GM12878 (cell line): Measurements from ENCODE around the gene RAB23. TPM values are rescaled to one million over a fixed set of nuclear protein-coding genes. Genes with fewer than 3 reads are reported as not detected.

Source experiments
- ATAC-seq: fragments of 200-7000 bp; cut with Tn5 transposase; 3 replicates; pipeline ENCODE4 v1.9.1; 2020; ENCODE audit warnings: mild to moderate bottlenecking, moderate library complexity
- BruUV-seq: library from RNA; stranded (reverse); fragments of 400-500 nt; replicated peaks from 2 replicates; lab custom pipeline; 2021; lab: Mats Ljungman, UMichigan
- CTCF ChIA-PET: fragments of 300-600 bp; sonication (Branson Sonifier 250); formaldehyde crosslinking; extraction: SDS; loops from one replicate; lab custom pipeline; 2021; ENCODE audit warnings: inconsistent platforms; lab: Yijun Ruan, JAX
- POLR2A ChIA-PET: fragments of 350-600 bp; formaldehyde crosslinking; extraction: SDS; loops from one replicate; lab custom pipeline; 2021; ENCODE audit warnings: inconsistent platforms; lab: Charles Lee
- RAD21 ChIA-PET: fragments of 300-600 bp; sonication (Branson Sonifier 250); formaldehyde crosslinking; loops from one replicate; lab custom pipeline; 2023; ENCODE audit warnings: antibody characterized with exemption; ENCODE audit not compliant: unreplicated experiment; lab: Charles Lee
- SMC1A ChIA-PET: fragments of 300-600 bp; sonication (Branson Sonifier 250); formaldehyde crosslinking; loops from one replicate; lab custom pipeline; 2023; ENCODE audit not compliant: unreplicated experiment, uncharacterized antibody; lab: Charles Lee
- DNase-seq: peaks from one replicate; pipeline ENCODE4 v3.0.0-alpha.2; 2011; ENCODE audit warnings: low read depth, low spot score
- FAIRE-seq: peaks from 3 replicates; lab custom pipeline; 2011; peaks lifted over from hg19 to GRCh38; lab: Jason Lieb, UNC
- H2AFZ ChIP-seq: 2 replicates; pipeline ENCODE4 v1.6.0; 2011; ENCODE audit warnings: low read depth, low read length, control low read depth; ENCODE audit not compliant: control insufficient read depth
- H3K27ac ChIP-seq: 2 replicates; pipeline ENCODE4 v1.5.1; 2011; ENCODE audit warnings: control low read depth; ENCODE audit not compliant: control insufficient read depth, insufficient read depth
- H3K27me3 ChIP-seq, 2 experiments: replicated peaks in 1 of 2; 2 replicates each; pipeline versions ENCODE4 v1.6.0 to v1.6.1; 2011; ENCODE audit warnings: low read length in 1 of 2; ENCODE audit not compliant: control insufficient read depth in 2 of 2, insufficient read depth in 2 of 2
- H3K36me3 ChIP-seq, 2 experiments: 2 replicates each; pipeline ENCODE4 v1.5.1; 2011; ENCODE audit warnings: low read length in 1 of 2; ENCODE audit not compliant: control insufficient read depth in 2 of 2, insufficient read depth in 2 of 2
- H3K4me1 ChIP-seq: 2 replicates; pipeline ENCODE4 v1.6.1; 2011; ENCODE audit warnings: mild to moderate bottlenecking, low read length, moderate library complexity, mixed read lengths; ENCODE audit not compliant: control insufficient read depth, insufficient read depth
- H3K4me2 ChIP-seq: 2 replicates; pipeline ENCODE4 v1.6.0; 2011; ENCODE audit warnings: control low read depth; ENCODE audit not compliant: control insufficient read depth, insufficient read depth
- H3K4me3 ChIP-seq: fragments of 200-600 bp; sonication (generic); 2 replicates; pipeline ENCODE4 v1.5.1; 2016
- H3K79me2 ChIP-seq: 2 replicates; pipeline ENCODE4 v1.6.0; 2011; ENCODE audit warnings: low read length; ENCODE audit not compliant: control insufficient read depth, insufficient read depth
- H3K9ac ChIP-seq: 2 replicates; pipeline ENCODE4 v1.8.0; 2011; ENCODE audit warnings: low read length, control low read depth, mixed read lengths; ENCODE audit not compliant: control insufficient read depth, insufficient read depth
- H3K9me3 ChIP-seq: replicated peaks from 3 replicates; pipeline ENCODE4 v1.5.1; 2011; ENCODE audit warnings: mild to moderate bottlenecking, low read length; ENCODE audit not compliant: control insufficient read depth, insufficient read depth
- H4K20me1 ChIP-seq: 2 replicates; pipeline ENCODE4 v1.6.0; 2011; ENCODE audit not compliant: control insufficient read depth, insufficient read depth
- ASH2L ChIP-seq: fragments of 300-600, 200-600 bp; sonication (generic); IDR thresholded peaks from 2 replicates; pipeline ENCODE4 v1.6.1; 2017; ENCODE audit warnings: low read depth, mild to moderate bottlenecking, borderline replicate concordance
- CHD1 ChIP-seq: IDR thresholded peaks from 2 replicates; pipeline ENCODE4 v1.6.1; 2012; ENCODE audit warnings: low read depth, low read length, improper control_type of control experiment
- CREM ChIP-seq: IDR thresholded peaks from 2 replicates; pipeline ENCODE4 v1.6.1; 2014; ENCODE audit warnings: antibody characterized with exemption, low read depth
- MTA2 ChIP-seq: fragments of 450-650 bp; IDR thresholded peaks from 2 replicates; pipeline ENCODE4 v1.6.1; 2016; ENCODE audit warnings: low read depth, mild to moderate bottlenecking, moderate library complexity
- POU2F2 ChIP-seq: IDR thresholded peaks from 3 replicates; pipeline ENCODE4 v1.6.1; 2011; ENCODE audit warnings: low read depth, mild to moderate bottlenecking, low read length, borderline replicate concordance
- RAD21 ChIP-seq: IDR thresholded peaks from 2 replicates; pipeline ENCODE4 v1.6.1; 2011; ENCODE audit warnings: mild to moderate bottlenecking, low read depth, low read length, moderate library complexity; ENCODE audit not compliant: insufficient read depth
- RFX5 ChIP-seq: IDR thresholded peaks from 2 replicates; pipeline ENCODE4 v1.6.1; 2011; ENCODE audit warnings: low read depth, low read length, improper control_type of control experiment
- STAT1 ChIP-seq: fragments of 450-650 bp; conservative IDR thresholded peaks from 2 replicates; pipeline ENCODE4 v1.6.1; 2014; ENCODE audit warnings: antibody characterized with exemption, mild to moderate bottlenecking
- USF1 ChIP-seq: IDR thresholded peaks from 2 replicates; pipeline ENCODE4 v1.6.1; 2011; ENCODE audit warnings: borderline replicate concordance, low read depth, mild to moderate bottlenecking, moderate library complexity, mixed read lengths, low read length; ENCODE audit not compliant: insufficient read depth; ENCODE audit errors: extremely low read length
- ZBTB40 ChIP-seq: fragments of 450-650 bp; IDR thresholded peaks from 2 replicates; pipeline ENCODE4 v1.6.1; 2016; ENCODE audit warnings: mild to moderate bottlenecking, moderate library complexity, borderline replicate concordance
- ZNF274 ChIP-seq: IDR thresholded peaks from one replicate; pipeline ENCODE4 v1.8.0; 2011; ENCODE audit not compliant: insufficient read length, insufficient read depth
- ZNF384 ChIP-seq: IDR thresholded peaks from 2 replicates; pipeline ENCODE4 v1.6.1; 2012; ENCODE audit warnings: low read depth, mild to moderate bottlenecking, low read length, improper control_type of control experiment, borderline replicate concordance
- WGBS: methylation state at CpG from one replicate; pipeline ENCODE4 v1.1.6; 2016; ENCODE audit warnings: low lambda C conversion rate; ENCODE audit not compliant: insufficient replicate concordance, insufficient coverage; ENCODE audit errors: missing lambda C conversion rate; 5-methylcytosine and 5-hydroxymethylcytosine counted together
- in situ Hi-C: fragments of 300-500 bp; cut with MboI; formaldehyde crosslinking; loops from 9 replicates; pipeline ENCODE4 v1.14.3; 2018; ENCODE audit warnings: mixed read lengths
- intact Hi-C: fragments of 100-400 bp; cut with micrococcal nuclease; formaldehyde crosslinking; loops from one replicate; pipeline ENCODE4 v1.14.2; 2022; ENCODE audit not compliant: unreplicated experiment
- polyA plus RNA-seq, 11 experiments: library from polyadenylated mRNA; depleted of rRNA in 4 of 11; unstranded in 6 of 11; stranded (reverse) in 5 of 11; fragments of >200 nt; fragmentation: Nextera tagmentation in 4 of 11; fragmentation: Illumina TruSeq in 1 of 11; extraction: Ambion mirVana in 4 of 11; extraction: Trizol in 1 of 11; gene quantifications; 1 replicate in 1 of 11; 2 replicates in 10 of 11; pipeline versions ENCODE4 v1.2.1 to v1.2.3, GENCODE V29; 2011 to 2016; ENCODE audit warnings: inconsistent platforms in 2 of 11, missing spikeins in 2 of 11, low read depth in 1 of 11
- total RNA-seq, 4 experiments: library from RNA; depleted of rRNA in 3 of 4; stranded (reverse); fragments of >200 nt in 3 of 4; fragmentation: Illumina TruSeq in 1 of 4; extraction: Trizol in 1 of 4; gene quantifications; 2 replicates each; pipeline versions ENCODE4 v1.2.1 to v1.2.3, GENCODE V29; 2013 to 2021
- TF ChIP-seq, protein P1 (sequence below): fragments of 450-650 bp; conservative IDR thresholded peaks from 2 replicates; pipeline ENCODE4 v1.6.1; 2017; ENCODE audit warnings: mild to moderate bottlenecking, moderate library complexity
- TF ChIP-seq, protein P2 (sequence below): fragments of 450-650 bp; IDR thresholded peaks from 2 replicates; pipeline ENCODE4 v1.6.1; 2017; ENCODE audit warnings: low read depth, mild to moderate bottlenecking, moderate library complexity

RAB23 gene
- total and polyA plus RNA-seq, 10 of the 15 experiments (the other 5 are each of a cell fraction or from before 2014, with no cell fraction given) = 0.80 to 6.0 (median 3.1) TPM

DNA sequence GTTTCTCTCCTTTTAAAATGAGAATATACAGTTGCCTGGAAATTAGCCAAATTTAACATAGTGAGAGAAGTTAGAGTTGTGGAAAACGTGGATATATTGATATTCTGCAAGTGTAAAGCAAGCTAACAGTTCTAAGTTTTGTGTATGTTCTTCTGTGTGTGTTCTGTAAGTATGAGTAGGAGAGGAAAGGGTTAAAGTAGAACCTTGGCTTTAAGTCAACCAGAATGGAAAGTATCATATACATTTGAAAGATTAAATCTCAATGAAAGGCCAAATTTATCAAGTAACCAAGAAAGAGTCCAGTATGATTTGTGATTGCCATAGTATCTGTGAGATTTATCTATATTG, 80.0 kb downstream of the RAB23 start:
- POLR2A ChIA-PET = no interaction called here
- no peaks in the 10 kb centered on the region for H3K27me3 ChIP-seq
- RAD21 ChIA-PET = no interaction called here
- intact Hi-C loops = no loop called here
- H3K4me2 ChIP-seq = no peak overlapping the region
- H3K79me2 ChIP-seq = no peaks in the 10 kb centered on the region
- H4K20me1 ChIP-seq = no peaks in the 10 kb centered on the region
- H3K4me3 ChIP-seq = no peak overlapping the region
- no peaks in the 10 kb centered on the region for H3K4me1 ChIP-seq
- ATAC-seq = no peak
- SMC1A ChIA-PET = interaction anchor here (2.0 kb wide), 1 partner anchor 11 kb away, joined by 6 read pairs; no protein-coding TSS in a partner anchor
- BruUV-seq = no TSS peak
- no peaks in the 10 kb centered on the region; the same call in 2 of the 3 replicates for H3K9me3 ChIP-seq
- no peak overlapping the region for H2AFZ ChIP-seq
- H3K9ac ChIP-seq = no peak overlapping the region
- TF ChIP-seq ASH2L (no peak), USF1 (no peak), POU2F2 (no peak), RFX5 (no peak), STAT1 (no peak), ZNF274 (no peak), CREM (no peak), CHD1 (no peak), ZNF384 (no peak), ZBTB40 (no peak), RAD21 (no peak), MTA2 (no peak)
- TF ChIP-seq, protein P1, sequence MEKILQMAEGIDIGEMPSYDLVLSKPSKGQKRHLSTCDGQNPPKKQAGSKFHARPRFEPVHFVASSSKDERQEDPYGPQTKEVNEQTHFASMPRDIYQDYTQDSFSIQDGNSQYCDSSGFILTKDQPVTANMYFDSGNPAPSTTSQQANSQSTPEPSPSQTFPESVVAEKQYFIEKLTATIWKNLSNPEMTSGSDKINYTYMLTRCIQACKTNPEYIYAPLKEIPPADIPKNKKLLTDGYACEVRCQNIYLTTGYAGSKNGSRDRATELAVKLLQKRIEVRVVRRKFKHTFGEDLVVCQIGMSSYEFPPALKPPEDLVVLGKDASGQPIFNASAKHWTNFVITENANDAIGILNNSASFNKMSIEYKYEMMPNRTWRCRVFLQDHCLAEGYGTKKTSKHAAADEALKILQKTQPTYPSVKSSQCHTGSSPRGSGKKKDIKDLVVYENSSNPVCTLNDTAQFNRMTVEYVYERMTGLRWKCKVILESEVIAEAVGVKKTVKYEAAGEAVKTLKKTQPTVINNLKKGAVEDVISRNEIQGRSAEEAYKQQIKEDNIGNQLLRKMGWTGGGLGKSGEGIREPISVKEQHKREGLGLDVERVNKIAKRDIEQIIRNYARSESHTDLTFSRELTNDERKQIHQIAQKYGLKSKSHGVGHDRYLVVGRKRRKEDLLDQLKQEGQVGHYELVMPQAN = no peak
- TF ChIP-seq, protein P2, sequence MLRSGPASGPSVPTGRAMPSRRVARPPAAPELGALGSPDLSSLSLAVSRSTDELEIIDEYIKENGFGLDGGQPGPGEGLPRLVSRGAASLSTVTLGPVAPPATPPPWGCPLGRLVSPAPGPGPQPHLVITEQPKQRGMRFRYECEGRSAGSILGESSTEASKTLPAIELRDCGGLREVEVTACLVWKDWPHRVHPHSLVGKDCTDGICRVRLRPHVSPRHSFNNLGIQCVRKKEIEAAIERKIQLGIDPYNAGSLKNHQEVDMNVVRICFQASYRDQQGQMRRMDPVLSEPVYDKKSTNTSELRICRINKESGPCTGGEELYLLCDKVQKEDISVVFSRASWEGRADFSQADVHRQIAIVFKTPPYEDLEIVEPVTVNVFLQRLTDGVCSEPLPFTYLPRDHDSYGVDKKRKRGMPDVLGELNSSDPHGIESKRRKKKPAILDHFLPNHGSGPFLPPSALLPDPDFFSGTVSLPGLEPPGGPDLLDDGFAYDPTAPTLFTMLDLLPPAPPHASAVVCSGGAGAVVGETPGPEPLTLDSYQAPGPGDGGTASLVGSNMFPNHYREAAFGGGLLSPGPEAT = no peak
- CTCF ChIA-PET = interaction anchor here (1.1 to 1.7 kb wide), 2 partner anchors 8 to 238 kb away, joined by 3 to 6 read pairs; no protein-coding TSS in a partner anchor
- no peak overlapping the region for H3K27ac ChIP-seq
- FAIRE-seq = no peak
- H3K36me3 ChIP-seq = peaks cover 0 to 14% of the 10 kb centered on the region in 2 experiments; a peak in 3 of 4 replicates
- in situ Hi-C loops = no loop called here
- DNase-seq = no peak
- WGBS = 62% methylated on average over 1 of the region's 1 CpG
